ENCODE measurements around the gene SART3. TPM values are rescaled to one million over a fixed set of nuclear protein-coding genes. Genes with fewer than 3 reads are reported as not detected.
"Not testable (repeated sequence)": the region's sequence is repeated elsewhere in the genome, so short reads cannot be mapped to it uniquely, and the experiment has no call there.

Gene SART3
- total RNA-seq, 1 donor from 2014 or later: 68.0 TPM

- TF ChIP-seq CTCF (conservative IDR thresholded peaks at IDR 0.05; ENCODE audit: low read depth, low read length): no peak
- no peak overlapping the region for H3K4me3 ChIP-seq (ENCODE audit: low read depth, low read length)
- DNase-seq (ENCODE audit: low read depth): no peak
Measured at GRCh38 chr12:108578264-108578663, 17.3 kb upstream of the SART3 start.

- no peak overlapping the region for H3K4me3 ChIP-seq (ENCODE audit: low read depth, low read length)
- DNase-seq (ENCODE audit: low read depth): no peak
- TF ChIP-seq CTCF (conservative IDR thresholded peaks at IDR 0.05; ENCODE audit: low read depth, low read length): no peak
Measured at GRCh38 chr12:108577458-108577857, 16.5 kb upstream of the SART3 start.

GRCh38 chr12:108576660-108577234 is 15.8 kb upstream of the SART3 start:
- no peak for TF ChIP-seq CTCF (conservative IDR thresholded peaks at IDR 0.05; ENCODE audit: low read depth, low read length)
- H3K4me3 ChIP-seq (ENCODE audit: low read depth, low read length): no peak overlapping the region
- DNase-seq (ENCODE audit: low read depth): no peak

GRCh38 chr12:108575199-108575912 is 14.4 kb upstream of the SART3 start:
- H3K4me3 ChIP-seq (ENCODE audit: low read depth, low read length): no peak overlapping the region
- no peak for DNase-seq (ENCODE audit: low read depth)
- no peak for TF ChIP-seq CTCF (conservative IDR thresholded peaks at IDR 0.05; ENCODE audit: low read depth, low read length)

GRCh38 chr12:108574276-108574675 is 13.3 kb upstream of the SART3 start:
- DNase-seq (ENCODE audit: low read depth): not testable (repeated sequence)

GRCh38 chr12:108573317-108573716 is 12.3 kb upstream of the SART3 start:
- no peak for DNase-seq (ENCODE audit: low read depth)
- no peak for TF ChIP-seq CTCF (conservative IDR thresholded peaks at IDR 0.05; ENCODE audit: low read depth, low read length)
- no peak overlapping the region for H3K4me3 ChIP-seq (ENCODE audit: low read depth, low read length)

More at GRCh38 chr12:108574276-108574675, 13.3 kb upstream of the SART3 start:
- not testable (repeated sequence) for H3K4me3 ChIP-seq (ENCODE audit: low read depth, low read length)

GRCh38 chr12:108572166-108572790 is 11.3 kb upstream of the SART3 start:
- TF ChIP-seq CTCF (conservative IDR thresholded peaks at IDR 0.05; ENCODE audit: low read depth, low read length): no peak
- DNase-seq (ENCODE audit: low read depth): no peak
- H3K4me3 ChIP-seq (ENCODE audit: low read depth, low read length): no peak overlapping the region
